Stimulated activated CD8-positive, alpha-beta memory T cell treated with anti-CD3 and anti-CD28 coated beads, Interleukin-7, amount 100 ng/mL, for 48 hours (primary cell): ENCODE results near the gene TOLLIP.

ENCODE experiments used
- DNase-seq, 2 donors: peaks; one replicate each; pipeline ENCODE4 v3.0.0-alpha.2; 2020; ENCODE audit warnings: low read depth in 1 of 2; ENCODE audit errors: extremely low read depth in 1 of 2

TOLLIP gene

GRCh38 chr11:1224491-1225385 lies 84.7 kb downstream of the TOLLIP start:
- DNase-seq = no peak
